ENCODE measurements around the gene KDM4C.
"Not testable (repeated sequence)": the region's sequence is repeated elsewhere in the genome, so short reads cannot be mapped to it uniquely, and the experiment has no call there.

DNA sequence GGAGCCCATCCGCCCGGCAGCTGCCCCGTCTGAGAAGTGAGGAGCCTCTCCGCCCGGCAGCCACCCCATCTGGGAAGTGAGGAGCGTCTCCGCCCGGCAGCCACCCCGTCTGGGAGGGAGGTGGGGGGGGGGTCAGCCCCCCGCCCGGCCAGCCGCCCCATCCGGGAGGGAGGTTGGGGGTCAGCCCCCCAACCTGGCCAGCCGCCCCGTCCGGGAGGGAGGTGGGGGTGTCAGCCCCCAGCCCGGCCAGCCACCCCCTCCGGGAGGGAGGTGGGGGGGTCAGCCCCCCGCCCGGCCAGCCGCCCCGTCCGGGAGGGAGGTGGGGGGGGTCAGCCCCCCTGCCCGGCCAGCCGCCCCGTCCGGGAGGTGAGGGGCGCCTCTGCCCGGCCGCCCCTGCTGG, 49.9 kb downstream of the KDM4C start:
- TF ChIP-seq, protein P1, sequence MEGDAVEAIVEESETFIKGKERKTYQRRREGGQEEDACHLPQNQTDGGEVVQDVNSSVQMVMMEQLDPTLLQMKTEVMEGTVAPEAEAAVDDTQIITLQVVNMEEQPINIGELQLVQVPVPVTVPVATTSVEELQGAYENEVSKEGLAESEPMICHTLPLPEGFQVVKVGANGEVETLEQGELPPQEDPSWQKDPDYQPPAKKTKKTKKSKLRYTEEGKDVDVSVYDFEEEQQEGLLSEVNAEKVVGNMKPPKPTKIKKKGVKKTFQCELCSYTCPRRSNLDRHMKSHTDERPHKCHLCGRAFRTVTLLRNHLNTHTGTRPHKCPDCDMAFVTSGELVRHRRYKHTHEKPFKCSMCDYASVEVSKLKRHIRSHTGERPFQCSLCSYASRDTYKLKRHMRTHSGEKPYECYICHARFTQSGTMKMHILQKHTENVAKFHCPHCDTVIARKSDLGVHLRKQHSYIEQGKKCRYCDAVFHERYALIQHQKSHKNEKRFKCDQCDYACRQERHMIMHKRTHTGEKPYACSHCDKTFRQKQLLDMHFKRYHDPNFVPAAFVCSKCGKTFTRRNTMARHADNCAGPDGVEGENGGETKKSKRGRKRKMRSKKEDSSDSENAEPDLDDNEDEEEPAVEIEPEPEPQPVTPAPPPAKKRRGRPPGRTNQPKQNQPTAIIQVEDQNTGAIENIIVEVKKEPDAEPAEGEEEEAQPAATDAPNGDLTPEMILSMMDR (IDR thresholded peaks at IDR 0.05; ENCODE audit: low read length): not testable (repeated sequence)
- TF ChIP-seq EZH2 (IDR thresholded peaks at IDR 0.05; ENCODE audit: borderline replicate concordance, low read length): not testable (repeated sequence)
